B cell (primary cell): Measurements from ENCODE around the gene ELAPOR1. TPM values are rescaled to one million over a fixed set of nuclear protein-coding genes. Genes with fewer than 3 reads are reported as not detected.

Source experiments
- ATAC-seq: fragments of 200-7000 bp; cut with Tn5 transposase; one replicate; pipeline ENCODE4 v1.10.0; 2021; ENCODE audit warnings: low read depth, mild to moderate bottlenecking, moderate number of reproducible peaks, moderate library complexity
- CTCF ChIA-PET: fragments of 350-600 bp; sonication (Branson Sonifier 250); formaldehyde crosslinking; loops from one replicate; lab custom pipeline; 2021; ENCODE audit warnings: antibody characterized with exemption, inconsistent platforms; lab: Charles Lee
- POLR2A ChIA-PET: fragments of 350-600 bp; sonication (Branson Sonifier 250); formaldehyde crosslinking; loops from one replicate; lab custom pipeline; 2021; ENCODE audit warnings: antibody characterized with exemption; lab: Charles Lee
- DNase-seq: peaks from one replicate; pipeline ENCODE4 v3.0.0; 2013
- H2AFZ ChIP-seq: 2 replicates; pipeline ENCODE4 v1.6.1; 2012; ENCODE audit warnings: mild to moderate bottlenecking, low read depth, low read length; ENCODE audit not compliant: insufficient read depth, poor library complexity, severe bottlenecking
- H3K27ac ChIP-seq, 2 donors: 1 replicate in 1 of 2; 2 replicates in 1 of 2; pipeline ENCODE4 v1.5.1; 2012 to 2013; ENCODE audit warnings: low read length in 2 of 2, mild to moderate bottlenecking in 2 of 2, moderate library complexity in 1 of 2
- H3K27me3 ChIP-seq, 4 experiments: fragments of 200-600 bp in 1 of 4; sonication (generic) in 1 of 4; replicated peaks in 1 of 4; 1 replicate in 2 of 4; 2 replicates in 2 of 4; pipeline versions ENCODE4 v1.6.1 to v1.7.0; 2013 to 2016; ENCODE audit warnings: low read length in 3 of 4, mild to moderate bottlenecking in 2 of 4, mixed read lengths in 1 of 4, moderate library complexity in 1 of 4; ENCODE audit not compliant: insufficient read depth in 4 of 4, control insufficient read depth in 3 of 4; ENCODE audit errors: control extremely low read depth in 1 of 4
- H3K36me3 ChIP-seq, 2 experiments: replicated peaks in 1 of 2; 1 replicate in 1 of 2; 2 replicates in 1 of 2; pipeline versions ENCODE4 v1.6.1 to v1.7.1; 2013; ENCODE audit warnings: low read length in 1 of 2; ENCODE audit not compliant: insufficient read depth in 2 of 2, control insufficient read depth in 1 of 2; ENCODE audit errors: control extremely low read depth in 1 of 2, extremely low read depth in 1 of 2
- H3K4me1 ChIP-seq, 2 donors: fragments of 200-600 bp in 1 of 2; sonication (generic) in 1 of 2; 1 replicate in 1 of 2; 2 replicates in 1 of 2; pipeline versions ENCODE4 v1.5.1 to v1.6.1; 2013 to 2017; ENCODE audit warnings: low read length in 2 of 2; ENCODE audit not compliant: control insufficient read depth in 2 of 2, insufficient read depth in 2 of 2
- H3K4me2 ChIP-seq: replicated peaks from 2 replicates; pipeline ENCODE3; 2012; ENCODE audit warnings: mild to moderate bottlenecking, low read depth, low read length; ENCODE audit not compliant: poor library complexity, severe bottlenecking
- H3K4me3 ChIP-seq, 5 experiments: fragments of 200-600 bp in 1 of 5; sonication (generic) in 1 of 5; 1 replicate in 3 of 5; 2 replicates in 2 of 5; pipeline versions ENCODE4 v1.5.1 to v1.7.0; 2011 to 2016; ENCODE audit warnings: low read length in 4 of 5, mild to moderate bottlenecking in 4 of 5, low read depth in 2 of 5, control low read depth in 1 of 5, moderate library complexity in 1 of 5; ENCODE audit not compliant: insufficient read depth in 1 of 5; ENCODE audit errors: control extremely low read depth in 1 of 5, extremely low read depth in 1 of 5
- H3K79me2 ChIP-seq: fragments of 200-600 bp; sonication (generic); one replicate; pipeline ENCODE4 v1.6.0; 2016; ENCODE audit warnings: low read length; ENCODE audit not compliant: control insufficient read depth, insufficient read depth
- H3K9ac ChIP-seq: fragments of 200-600 bp; sonication (generic); 2 replicates; pipeline ENCODE4 v1.6.1; 2017; ENCODE audit warnings: mild to moderate bottlenecking, low read length, moderate library complexity
- H3K9me3 ChIP-seq, 3 donors: one replicate each; pipeline versions ENCODE4 v1.6.1 to v1.7.1; 2013; ENCODE audit warnings: low read length in 2 of 3; ENCODE audit not compliant: control insufficient read depth in 2 of 3, insufficient read depth in 1 of 3; ENCODE audit errors: control extremely low read depth in 1 of 3
- H4K20me1 ChIP-seq: 2 replicates; pipeline ENCODE4 v1.6.0; 2012; ENCODE audit warnings: mild to moderate bottlenecking, low read length; ENCODE audit not compliant: insufficient read depth, control insufficient read depth, poor library complexity, severe bottlenecking
- H3K27ac Mint-ChIP-seq: one replicate; pipeline ENCODE4 v1.8.0; 2021; ENCODE audit warnings: mixed read lengths
- H3K27me3 Mint-ChIP-seq: one replicate; pipeline ENCODE4 v1.8.0; 2021; ENCODE audit warnings: mixed read lengths
- H3K4me1 Mint-ChIP-seq: one replicate; pipeline ENCODE4 v1.8.0; 2021; ENCODE audit warnings: mixed read lengths
- H3K4me3 Mint-ChIP-seq: one replicate; pipeline ENCODE4 v1.8.0; 2021; ENCODE audit warnings: mixed read lengths
- H3K9me3 Mint-ChIP-seq: one replicate; pipeline ENCODE4 v1.8.0; 2022; ENCODE audit warnings: mixed read lengths; ENCODE audit not compliant: insufficient read depth
- CTCF ChIP-seq: fragments of 200-600 bp; IDR thresholded peaks from one replicate; pipeline ENCODE4 v1.8.0; 2022; ENCODE audit warnings: antibody characterized with exemption, mild to moderate bottlenecking
- EZH2 ChIP-seq: IDR thresholded peaks from 2 replicates; pipeline ENCODE4 v1.6.1; 2012; ENCODE audit warnings: borderline replicate concordance, low read depth, mild to moderate bottlenecking, moderate library complexity, low read length; ENCODE audit not compliant: insufficient read depth, poor library complexity, severe bottlenecking
- WGBS: methylation state at CpG from one replicate; pipeline ENCODE4 v1.1.5; 2013; ENCODE audit warnings: missing lambda C conversion rate; ENCODE audit not compliant: insufficient coverage; 5-methylcytosine and 5-hydroxymethylcytosine counted together
- intact Hi-C: fragments of 100-400 bp; cut with micrococcal nuclease; formaldehyde crosslinking; loops from one replicate; pipeline ENCODE4 v1.10.0; 2022
- polyA plus RNA-seq: library from polyadenylated mRNA; depleted of rRNA; stranded (reverse); fragments of >200 nt; gene quantifications from 2 replicates; pipeline ENCODE4 v1.2.3, GENCODE V29; 2012
- total RNA-seq, 2 donors: library from RNA; stranded (reverse); fragments of 120-200 nt in 1 of 2; gene quantifications; 1 replicate in 1 of 2; 2 replicates in 1 of 2; pipeline versions ENCODE4 v1.2.3 to v1.2.4, GENCODE V29; 2013 to 2022

ELAPOR1 gene
- total and polyA plus RNA-seq, 2 donors (not counting 1 experiment from before 2014, with no cell fraction given): 2.2 to 2.3 TPM

GRCh38 chr1:109135940-109136339, 22.0 kb downstream of the ELAPOR1 start:
- Histone ChIP-seq H3K79me2 (no peaks in the 10 kb centered on the region), H3K4me2 (no peak overlapping the region), H3K27ac (no peak overlapping the region), H3K27me3 (no peaks in the 10 kb centered on the region), H3K4me3 (no peak overlapping the region), H2AFZ (no peak overlapping the region), H3K36me3 (no peaks in the 10 kb centered on the region), H3K9me3 (no peaks in the 10 kb centered on the region), H4K20me1 (no peaks in the 10 kb centered on the region), H3K4me1 (peaks cover 12% of the 10 kb centered on the region in 2 donors), H3K9ac (no peak overlapping the region)
- ChIA-PET POLR2A (no interaction called here), CTCF (no interaction called here)
- peaks cover 15% of the 10 kb centered on the region for H3K4me1 Mint-ChIP-seq
- H3K27me3 Mint-ChIP-seq: no peaks in the 10 kb centered on the region
- ATAC-seq (no peak), DNase-seq (no peak)
- 91% methylated on average over 1 of the region's 3 CpGs for WGBS
- no peak for TF ChIP-seq CTCF
- H3K9me3 Mint-ChIP-seq: no peaks in the 10 kb centered on the region
- intact Hi-C loops: no loop called here
- no peak overlapping the region for H3K27ac Mint-ChIP-seq
- H3K4me3 Mint-ChIP-seq: no peak overlapping the region

DNA sequence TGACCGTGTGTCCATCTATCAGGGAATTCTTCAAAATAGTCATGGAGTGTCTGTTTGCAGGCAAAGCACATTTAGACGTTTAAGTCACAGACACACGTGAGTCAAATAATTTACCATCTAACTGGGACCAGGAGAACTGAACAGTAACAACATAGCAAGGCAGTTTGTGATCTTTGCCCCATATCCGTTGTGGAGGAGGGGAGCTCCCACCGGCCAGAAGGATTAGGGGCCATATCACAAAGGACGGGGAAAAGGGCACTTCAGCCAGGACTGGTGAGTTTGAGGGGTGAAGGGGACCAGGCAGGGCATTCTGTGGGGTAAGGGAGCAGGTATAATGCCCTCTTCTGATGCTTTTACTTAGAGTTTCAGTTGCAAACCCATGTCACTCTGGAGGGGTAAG, 22.9 kb downstream of the ELAPOR1 start:
- peaks cover 12% of the 10 kb centered on the region in 2 donors for H3K4me1 ChIP-seq
- no peak overlapping the region for H3K9ac ChIP-seq
- H3K27ac ChIP-seq: no peak overlapping the region
- no peak overlapping the region for H3K4me3 ChIP-seq
- no peak overlapping the region for H2AFZ ChIP-seq
- H3K79me2 ChIP-seq: no peaks in the 10 kb centered on the region
- H3K27ac Mint-ChIP-seq: no peak overlapping the region
- WGBS: 88% methylated on average over 5 of the region's 6 CpGs
- CTCF ChIA-PET: no interaction called here
- H3K9me3 ChIP-seq: no peaks in the 10 kb centered on the region
- peaks cover 15% of the 10 kb centered on the region for H3K4me1 Mint-ChIP-seq
- H3K4me3 Mint-ChIP-seq: no peak overlapping the region
- H3K27me3 ChIP-seq: no peaks in the 10 kb centered on the region
- no peak overlapping the region for H3K4me2 ChIP-seq
- intact Hi-C loops: no loop called here
- no peak for ATAC-seq
- TF ChIP-seq CTCF (no peak), EZH2 (no peak)
- H4K20me1 ChIP-seq: no peaks in the 10 kb centered on the region
- DNase-seq: no peak
- no peaks in the 10 kb centered on the region for H3K9me3 Mint-ChIP-seq
- POLR2A ChIA-PET: no interaction called here
- H3K36me3 ChIP-seq: no peaks in the 10 kb centered on the region
- peaks cover under 1% of the 10 kb centered on the region for H3K27me3 Mint-ChIP-seq
